GM19023 (cell line): ENCODE data around the gene CORO2A.
A peak's percentile ranks its signal among the peaks of the same experiment; 100 is the strongest.

Experiments used
- ATAC-seq: cut with Tn5 transposase; IDR thresholded peaks from one replicate; pipeline ENCODE4 v1.9.1; 2021; ENCODE audit warnings: mild to moderate bottlenecking, moderate library complexity; ENCODE audit not compliant: unreplicated experiment

Gene CORO2A

GRCh38 chr9:98220911-98221310, 28.5 kb upstream of the CORO2A start:
- no peak for ATAC-seq

- no peak for ATAC-seq
Measured at GRCh38 chr9:98219794-98220370, 27.4 kb upstream of the CORO2A start.

GRCh38 chr9:98219364-98219716, 26.9 kb upstream of the CORO2A start:
- ATAC-seq = no peak

- ATAC-seq = no peak
Measured at GRCh38 chr9:98218562-98219363, 26.3 kb upstream of the CORO2A start.

GRCh38 chr9:98217255-98217654, 24.8 kb upstream of the CORO2A start:
- no peak for ATAC-seq

- no peak for ATAC-seq
Measured at GRCh38 chr9:98216391-98216790, 24.0 kb upstream of the CORO2A start.

- no peak for ATAC-seq
Measured at GRCh38 chr9:98215821-98216220, 23.4 kb upstream of the CORO2A start.

GRCh38 chr9:98215271-98215670, 22.8 kb upstream of the CORO2A start:
- no peak for ATAC-seq

GRCh38 chr9:98214811-98215210, 22.4 kb upstream of the CORO2A start:
- no peak for ATAC-seq

GRCh38 chr9:98211260-98211659, 18.8 kb upstream of the CORO2A start:
- no peak for ATAC-seq

- no peak for ATAC-seq
Measured at GRCh38 chr9:98210435-98210834, 18.0 kb upstream of the CORO2A start.

GRCh38 chr9:98209530-98209929, 17.1 kb upstream of the CORO2A start:
- no peak for ATAC-seq

GRCh38 chr9:98208635-98209034, 16.2 kb upstream of the CORO2A start:
- no peak for ATAC-seq

GRCh38 chr9:98207606-98208005, 15.2 kb upstream of the CORO2A start:
- no peak for ATAC-seq

GRCh38 chr9:98206754-98207153, 14.3 kb upstream of the CORO2A start:
- ATAC-seq = no peak

- no peak for ATAC-seq
Measured at GRCh38 chr9:98204692-98205091, 12.3 kb upstream of the CORO2A start.

GRCh38 chr9:98203153-98203552, 10.7 kb upstream of the CORO2A start:
- ATAC-seq = no peak

GRCh38 chr9:98202252-98202651, 9.8 kb upstream of the CORO2A start:
- ATAC-seq = no peak

- no peak for ATAC-seq
Measured at GRCh38 chr9:98201749-98202148, 9.3 kb upstream of the CORO2A start.

- ATAC-seq = peak; percentile 79
Measured at GRCh38 chr9:98201102-98201501, 8.7 kb upstream of the CORO2A start.

- no peak for ATAC-seq
Measured at GRCh38 chr9:98199388-98200033, 7.1 kb upstream of the CORO2A start.

- no peak for ATAC-seq
Measured at GRCh38 chr9:98195671-98196070, 3.2 kb upstream of the CORO2A start.
